ENCODE measurements around the gene REPS2. TPM values are rescaled to one million over a fixed set of nuclear protein-coding genes. Genes with fewer than 3 reads are reported as not detected.

REPS2 gene
- total and polyA plus RNA-seq, 9 of the 15 experiments (the other 6 are each of a cell fraction or from before 2014, with no cell fraction given) = 0.01 to 0.07 (median 0.01) TPM; not detected in 3

- no peak for TF ChIP-seq FOXP4 (CRISPR knock-in tag; IDR thresholded peaks at IDR 0.05; ENCODE audit: borderline replicate concordance)
- no peak for TF ChIP-seq CC2D1A (IDR thresholded peaks at IDR 0.05)
- no peak for TF ChIP-seq TRIM28 (IDR thresholded peaks at IDR 0.05)
- no peak for TF ChIP-seq ZNF184 (CRISPR knock-in tag; IDR thresholded peaks at IDR 0.05)
- TF ChIP-seq HINFP (tag; conservative IDR thresholded peaks at IDR 0.05; ENCODE audit: low read depth) = no peak
- no peak for TF ChIP-seq ZSCAN32 (CRISPR knock-in tag; IDR thresholded peaks at IDR 0.05)
- no peak for TF ChIP-seq E2F5 (CRISPR knock-in tag; IDR thresholded peaks at IDR 0.05)
- no peak for TF ChIP-seq TCFL5 (CRISPR knock-in tag; conservative IDR thresholded peaks at IDR 0.05)
- no peak for TF ChIP-seq ZNF639 (CRISPR knock-in tag; conservative IDR thresholded peaks at IDR 0.05 in 1 of 2, IDR thresholded peaks at IDR 0.05 in 1 of 2)
- TF ChIP-seq THRB (CRISPR knock-in tag; conservative IDR thresholded peaks at IDR 0.05) = no peak
- TF ChIP-seq ZNF354B (CRISPR knock-in tag; IDR thresholded peaks at IDR 0.05) = no peak
- no peak for TF ChIP-seq OTX1 (CRISPR knock-in tag; IDR thresholded peaks at IDR 0.05)
These were observed 81.9 kb downstream of the REPS2 start (continued) for GRCh38 chrX:17028356-17028755.
